Effector CD8-positive, alpha-beta T cell (primary cell): ENCODE data around the gene SMG5.
"Not testable (repeated sequence)": the region's sequence is repeated elsewhere in the genome, so short reads cannot be mapped to it uniquely, and the experiment has no call there.

Source experiments
- DNase-seq: peaks from one replicate; lab custom pipeline; 2025; lab: John Stamatoyannopoulos, UW

SMG5 gene

DNA sequence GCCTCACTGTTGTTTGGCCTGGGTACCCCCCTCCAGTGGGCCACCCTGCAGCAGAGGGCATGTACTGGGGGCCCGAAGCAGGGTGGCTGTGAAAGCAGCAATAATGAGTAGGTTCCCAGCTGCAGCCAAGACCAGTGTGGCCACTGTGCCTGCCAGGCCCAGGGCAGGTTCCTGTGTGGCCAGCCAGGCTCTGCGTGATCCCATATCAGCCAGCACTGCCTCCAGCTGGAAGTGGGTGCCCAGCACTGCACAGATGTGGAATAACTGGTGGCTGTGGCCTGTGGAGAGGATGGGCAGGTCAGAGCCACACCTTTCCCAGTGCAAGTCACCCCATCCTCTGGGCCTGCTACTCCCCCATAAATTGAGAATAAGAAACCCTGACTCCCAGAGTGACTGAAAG, 38.5 kb downstream of the SMG5 start:
- no peak for DNase-seq

DNA sequence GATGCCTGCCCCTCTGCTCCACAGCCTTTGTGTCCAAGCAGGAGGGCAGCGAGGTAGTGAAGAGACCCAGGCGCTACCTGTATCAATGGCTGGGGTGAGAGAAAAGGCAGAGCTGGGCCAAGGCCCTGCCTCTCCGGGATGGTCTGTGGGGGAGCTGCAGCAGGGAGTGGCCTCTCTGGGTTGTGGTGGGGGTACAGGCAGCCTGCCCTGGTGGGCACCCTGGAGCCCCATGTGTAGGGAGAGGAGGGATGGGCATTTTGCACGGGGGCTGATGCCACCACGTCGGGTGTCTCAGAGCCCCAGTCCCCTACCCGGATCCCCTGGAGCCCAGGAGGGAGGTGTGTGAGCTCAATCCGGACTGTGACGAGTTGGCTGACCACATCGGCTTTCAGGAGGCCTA, 39.9 kb downstream of the SMG5 start:
- no peak for DNase-seq

DNA sequence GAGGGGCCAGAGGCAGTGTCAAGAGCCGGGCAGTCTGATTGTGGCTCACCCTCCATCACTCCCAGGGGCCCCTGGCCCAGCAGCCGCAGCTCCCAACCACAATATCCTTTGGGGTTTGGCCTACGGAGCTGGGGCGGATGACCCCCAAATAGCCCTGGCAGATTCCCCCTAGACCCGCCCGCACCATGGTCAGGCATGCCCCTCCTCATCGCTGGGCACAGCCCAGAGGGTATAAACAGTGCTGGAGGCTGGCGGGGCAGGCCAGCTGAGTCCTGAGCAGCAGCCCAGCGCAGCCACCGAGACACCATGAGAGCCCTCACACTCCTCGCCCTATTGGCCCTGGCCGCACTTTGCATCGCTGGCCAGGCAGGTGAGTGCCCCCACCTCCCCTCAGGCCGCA, 40.7 kb downstream of the SMG5 start, which contains the start of gene BGLAP:
BGLAP (plus strand) TSS at position 259 of the 400 bp plus-strand sequence; CDS start at position 307, 48 bp downstream.
- no peak for DNase-seq

DNA sequence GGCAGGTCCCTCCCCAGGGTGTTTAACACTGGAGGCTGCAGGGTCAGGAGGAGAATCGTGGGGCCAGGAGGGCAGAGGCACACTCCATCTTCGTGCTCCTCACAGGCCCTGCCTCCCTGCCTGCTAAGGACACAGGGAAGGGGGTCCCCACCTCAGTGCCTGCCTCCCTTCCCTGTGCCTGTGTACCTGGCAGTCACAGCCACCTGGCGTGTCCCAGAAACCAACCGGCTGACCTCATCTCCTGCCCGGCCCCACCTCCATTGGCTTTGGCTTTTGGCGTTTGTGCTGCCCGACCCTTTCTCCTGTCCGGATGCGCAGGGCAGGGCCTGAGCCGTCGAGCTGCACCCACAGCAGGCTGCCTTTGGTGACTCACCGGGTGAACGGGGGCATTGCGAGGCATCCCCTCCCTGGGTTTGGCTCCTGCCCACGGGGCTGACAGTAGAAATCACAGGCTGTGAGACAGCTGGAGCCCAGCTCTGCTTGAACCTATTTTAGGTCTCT, 41.3 kb downstream of the SMG5 start:
- DNase-seq = no peak

DNA sequence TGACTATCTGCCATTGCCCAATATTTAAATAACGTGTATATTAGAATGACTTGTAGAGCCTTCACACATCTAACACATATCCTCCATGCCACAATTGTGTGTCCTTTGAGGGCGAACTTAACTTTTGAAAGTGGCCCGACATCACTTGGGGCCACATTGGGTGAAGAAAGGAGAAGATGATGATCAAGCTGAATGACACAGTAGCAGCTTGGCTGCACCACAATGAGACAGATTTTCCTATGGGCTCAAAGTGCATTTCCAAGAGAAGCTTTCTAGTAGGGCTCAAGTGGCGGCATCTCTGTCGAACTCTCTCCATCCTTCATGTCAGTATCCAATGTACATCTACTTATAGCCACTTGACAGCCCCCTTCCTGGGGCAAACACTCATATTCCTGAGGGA, 44.4 kb downstream of the SMG5 start:
- DNase-seq = no peak

DNA sequence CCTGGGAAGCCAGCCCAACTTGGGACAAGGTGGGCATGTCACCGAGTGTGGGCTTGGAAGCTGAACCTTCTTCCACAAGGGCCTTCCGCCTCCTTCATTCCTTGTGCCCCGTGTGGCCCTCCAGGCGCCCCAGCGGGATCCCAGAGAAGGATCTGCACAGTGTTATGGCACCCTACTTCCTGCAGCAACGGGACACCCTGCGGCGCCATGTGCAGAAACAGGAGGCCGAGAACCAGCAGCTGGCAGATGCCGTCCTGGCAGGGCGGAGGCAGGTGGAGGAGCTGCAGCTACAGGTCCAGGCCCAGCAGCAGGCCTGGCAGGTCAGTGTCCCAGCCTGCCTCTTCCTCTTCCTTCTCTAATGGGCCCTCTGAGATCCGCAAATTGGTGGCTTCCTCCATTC, 46.5 kb downstream of the SMG5 start:
- no peak for DNase-seq

DNA sequence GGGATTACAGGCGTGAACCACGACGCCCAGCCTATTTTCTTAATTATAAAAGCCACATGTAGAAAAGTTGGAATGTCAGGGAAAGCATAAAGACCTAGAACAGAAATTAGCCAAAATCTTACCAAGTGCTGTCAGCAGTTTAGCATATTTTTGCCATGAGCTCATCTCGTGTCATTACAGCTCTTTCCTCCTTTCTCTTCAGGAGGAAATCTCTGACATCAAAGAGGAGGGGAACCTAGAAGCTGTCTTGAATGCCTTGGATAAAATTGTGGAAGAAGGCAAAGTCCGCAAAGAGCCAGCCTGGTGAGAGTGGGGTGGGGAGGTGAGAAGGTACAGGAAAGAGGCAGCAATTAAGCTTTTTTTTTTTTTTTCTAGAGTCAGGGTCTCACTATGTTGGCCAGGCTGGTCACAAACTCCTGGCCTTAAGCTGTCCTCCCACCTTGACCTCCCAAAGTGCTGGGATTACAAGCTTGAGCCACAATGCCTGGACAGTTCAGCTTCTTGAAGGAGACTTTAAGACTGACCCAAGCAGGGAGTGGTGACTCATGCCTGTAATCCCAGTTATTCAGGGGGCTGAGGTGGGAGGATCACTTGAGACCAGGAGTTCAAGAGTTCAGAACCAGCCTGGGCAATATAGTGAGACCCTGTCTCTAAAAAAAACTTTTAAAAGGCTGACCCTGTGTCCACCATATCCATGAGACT, 49.0 kb downstream of the SMG5 start:
- no peak for DNase-seq

DNA sequence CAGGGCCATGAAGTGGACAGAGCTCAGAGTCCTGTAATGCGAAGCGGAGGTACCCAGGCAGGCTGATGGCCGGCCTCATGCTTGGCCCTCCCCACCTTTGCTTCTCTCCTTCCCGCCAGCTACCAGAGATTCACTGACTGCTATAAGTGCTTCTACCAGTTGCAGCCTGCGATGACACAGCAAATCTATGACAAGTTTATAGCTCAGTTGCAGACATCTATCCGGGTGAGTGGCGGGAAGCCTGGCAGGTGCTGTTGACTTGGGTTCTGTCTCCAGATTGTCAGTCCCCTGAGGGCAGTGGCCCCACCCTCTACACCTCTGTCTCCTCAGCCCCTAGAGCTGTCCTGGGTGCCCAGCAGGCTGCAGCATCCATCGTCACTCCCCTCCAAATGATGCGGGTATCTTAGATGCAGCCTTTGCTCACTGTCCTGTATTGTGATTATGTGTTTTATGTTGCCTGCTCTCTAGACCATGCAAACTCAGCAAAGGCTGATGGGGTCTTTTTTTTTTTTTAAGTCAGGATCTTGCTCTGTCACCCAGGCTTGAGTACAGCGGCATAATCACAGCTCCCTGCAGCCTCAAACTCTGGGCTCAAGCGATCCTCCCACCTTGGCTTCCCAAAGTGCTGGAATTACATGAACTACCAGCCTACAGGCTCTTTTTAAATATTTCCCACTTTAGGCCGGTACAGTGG, 50.3 kb downstream of the SMG5 start:
- no peak for DNase-seq

DNA sequence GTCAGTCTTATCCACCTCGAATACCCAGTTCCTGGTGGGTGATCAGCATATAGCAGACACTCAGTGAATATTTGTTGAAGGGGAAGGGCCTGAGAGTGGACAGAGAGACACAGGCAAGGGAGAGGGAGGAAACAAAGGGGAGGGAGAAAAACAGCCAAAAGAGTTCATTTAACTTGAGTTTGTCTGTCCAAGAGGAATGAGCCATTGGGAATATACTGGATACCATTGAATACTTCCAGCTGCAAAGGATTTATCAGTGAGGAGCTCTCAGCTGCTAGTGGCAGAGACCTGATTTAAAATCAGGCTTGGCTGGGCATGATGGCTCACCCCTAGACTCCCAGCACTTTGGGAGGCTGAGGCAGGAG, 52.2 kb downstream of the SMG5 start:
- DNase-seq = no peak

DNA sequence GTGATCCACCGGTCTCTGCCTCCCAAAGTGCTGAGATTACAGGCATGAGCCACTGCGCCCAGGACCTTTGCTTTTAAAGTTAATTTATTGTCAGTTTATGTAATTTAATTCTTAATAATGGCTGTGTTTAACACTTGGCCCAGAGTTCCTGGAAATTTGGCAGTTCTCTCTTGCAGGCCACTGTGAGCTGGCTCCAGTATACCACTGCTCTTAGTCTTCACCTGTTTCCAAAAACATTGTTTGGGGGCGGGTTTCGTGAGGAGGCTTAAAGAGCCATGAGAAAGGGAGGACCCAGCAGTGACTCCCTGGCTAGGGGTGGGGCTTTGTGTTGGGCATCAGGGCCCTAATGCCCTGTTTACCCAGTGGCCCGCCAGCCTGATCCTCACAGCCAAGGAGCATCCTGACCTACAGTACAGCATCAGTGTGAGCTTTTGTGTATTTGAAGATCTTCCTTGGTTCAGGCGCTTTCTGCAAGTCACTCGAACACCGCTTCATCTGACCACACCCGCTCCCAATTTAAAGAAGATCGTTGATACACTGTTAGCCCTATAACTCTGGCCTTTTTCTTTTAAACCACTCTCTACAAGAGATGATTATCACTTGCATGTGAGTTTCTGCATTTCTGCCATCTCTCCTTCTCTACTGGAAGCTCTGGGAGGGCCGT, 52.7 kb downstream of the SMG5 start:
- DNase-seq = no peak

DNA sequence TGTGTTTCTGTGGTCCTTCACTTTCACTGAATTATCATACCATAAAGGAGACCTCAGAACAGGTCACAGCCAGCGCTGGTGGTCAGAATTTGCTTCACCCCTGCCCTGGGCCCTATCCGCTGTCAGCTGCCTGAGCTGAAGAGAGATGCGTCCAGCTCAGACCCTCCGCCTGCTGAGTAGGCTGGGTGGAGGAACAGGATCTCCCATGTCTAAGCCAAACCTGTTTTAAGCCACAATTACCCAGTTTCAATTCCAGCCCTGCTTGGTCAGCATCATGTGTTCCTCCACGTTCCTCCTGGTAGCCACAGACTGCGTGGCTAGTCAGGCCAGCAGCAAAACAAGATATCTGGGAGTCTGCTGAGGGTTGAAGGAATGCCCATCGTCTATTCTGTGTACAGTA, 54.1 kb downstream of the SMG5 start:
- DNase-seq = no peak

DNA sequence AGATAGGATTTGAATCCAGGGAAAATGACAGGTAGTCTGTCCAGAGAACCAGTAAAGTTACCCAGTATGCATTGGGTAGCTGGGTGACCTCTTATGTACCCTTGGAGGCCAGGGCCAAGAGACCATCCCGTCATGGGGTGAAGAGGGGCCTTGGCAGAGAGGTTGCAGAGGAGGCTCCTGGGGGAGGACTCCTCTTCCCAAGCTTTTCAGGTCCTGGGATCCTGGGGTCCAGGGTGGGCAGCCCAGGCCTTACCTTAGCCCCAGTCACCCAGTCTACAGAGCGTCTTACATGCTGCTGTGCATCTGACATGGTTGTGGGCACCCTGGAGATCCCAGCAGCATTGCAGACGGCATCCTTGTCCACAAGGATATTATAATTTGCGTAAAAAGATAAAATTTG, 55.8 kb downstream of the SMG5 start:
- DNase-seq = no peak

DNA sequence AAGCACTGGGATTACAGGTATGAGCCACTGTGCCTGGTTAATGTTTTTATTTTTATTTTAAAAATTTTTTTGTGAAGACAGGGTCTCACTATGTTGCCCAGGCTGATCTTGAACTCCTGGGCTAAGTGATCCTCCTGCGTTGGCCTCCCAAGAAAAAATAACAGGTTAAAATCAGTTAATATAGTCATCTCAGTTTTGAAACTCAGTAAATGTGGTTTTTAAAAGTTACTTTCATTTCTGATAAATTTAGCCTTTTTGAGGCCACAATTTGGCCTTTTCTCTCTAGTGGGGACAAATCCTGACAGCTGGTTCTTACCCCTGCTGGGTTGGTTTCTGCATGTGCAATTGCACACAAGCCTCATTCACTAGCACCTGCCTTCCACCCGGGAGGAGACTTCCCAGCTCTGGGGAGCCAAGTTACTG, 56.5 kb downstream of the SMG5 start:
- DNase-seq = no peak

DNA sequence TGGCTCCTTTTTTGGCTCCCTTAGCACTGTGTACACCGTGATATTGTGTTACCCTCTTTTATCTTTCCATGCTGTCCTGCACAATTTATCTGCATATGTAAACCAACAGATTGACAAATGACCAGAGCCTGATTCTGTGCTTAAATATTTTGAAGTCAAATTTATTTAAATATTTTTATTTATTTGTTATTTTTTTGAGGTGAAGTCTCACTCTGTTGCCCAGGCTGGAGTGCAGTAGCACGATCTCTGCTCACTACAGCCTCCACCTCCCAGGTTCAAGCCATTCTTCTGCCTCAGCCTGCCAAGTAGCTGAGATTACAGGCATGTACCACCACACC, 57.0 kb downstream of the SMG5 start:
- no peak for DNase-seq

DNA sequence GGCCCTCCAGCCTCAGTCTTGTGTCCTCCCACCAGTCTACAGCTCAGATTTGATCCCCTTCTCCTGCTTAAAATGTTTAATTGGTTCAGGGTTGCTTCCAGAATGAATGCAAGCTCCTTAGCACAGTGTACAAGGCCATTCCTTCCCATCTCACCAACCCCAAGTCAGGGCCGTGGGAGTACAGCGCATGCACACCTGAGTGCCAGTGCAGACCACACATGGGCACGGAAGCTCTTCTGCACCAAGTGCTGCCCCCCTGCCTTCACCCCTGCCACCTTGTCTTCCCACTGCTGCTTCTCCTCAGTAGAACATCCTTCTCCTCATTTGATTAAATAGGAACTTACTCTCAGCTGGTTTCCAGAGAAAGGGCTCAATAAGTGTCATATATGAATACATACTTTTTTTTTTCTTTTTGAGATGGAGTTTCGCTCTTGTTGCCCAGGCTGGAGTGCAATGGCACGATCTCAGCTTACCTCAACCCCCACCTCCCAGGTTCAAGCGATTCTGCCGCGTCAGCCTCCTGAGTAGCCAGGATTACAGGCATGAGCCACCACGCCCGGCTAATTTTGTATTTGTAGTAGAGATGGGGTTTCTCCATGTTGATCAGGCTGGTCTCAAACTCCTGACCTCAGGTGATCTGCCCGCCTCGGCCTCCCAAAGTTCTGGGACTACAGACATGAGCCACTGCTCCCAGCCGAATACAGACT, 60.5 kb downstream of the SMG5 start:
- no peak for DNase-seq

DNA sequence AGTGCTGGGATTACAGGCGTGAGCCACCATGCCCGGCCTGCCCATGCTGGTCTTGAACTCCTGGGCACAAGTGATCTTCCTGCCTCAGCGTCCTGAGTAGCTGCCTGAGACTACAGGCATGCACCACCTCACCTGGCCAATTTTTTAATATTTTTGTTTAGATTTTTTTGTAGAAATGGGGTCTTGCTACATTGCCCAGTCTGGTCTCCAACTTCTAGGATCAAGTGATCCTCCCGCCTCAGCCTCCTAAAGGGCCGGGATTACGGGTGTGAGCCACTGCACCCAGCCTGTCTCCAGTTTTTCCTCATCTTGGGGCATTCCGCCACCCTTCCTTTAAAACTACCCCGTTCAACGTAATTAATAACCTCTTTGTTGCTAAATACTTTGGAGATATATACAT, 62.4 kb downstream of the SMG5 start:
- DNase-seq = no peak

DNA sequence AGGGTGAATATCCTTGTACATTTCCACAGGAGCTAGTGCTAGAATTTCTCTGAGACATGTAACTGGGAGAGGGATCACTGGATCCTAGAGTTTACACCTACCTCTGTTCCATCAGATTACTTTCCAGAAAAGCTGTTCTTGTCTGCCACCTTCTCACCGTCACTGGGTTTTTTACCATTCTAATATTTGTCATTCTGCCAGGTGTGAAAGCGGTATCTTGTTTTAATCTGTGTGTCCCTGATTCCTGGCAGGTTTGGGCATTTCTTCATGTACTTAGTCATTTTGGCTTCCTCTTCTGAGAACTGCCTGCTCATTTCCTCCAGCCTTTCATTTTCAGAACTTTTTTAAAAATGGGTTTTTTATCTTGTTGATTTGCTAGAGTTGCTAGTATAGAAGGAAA, 64.8 kb downstream of the SMG5 start:
- DNase-seq = no peak

DNA sequence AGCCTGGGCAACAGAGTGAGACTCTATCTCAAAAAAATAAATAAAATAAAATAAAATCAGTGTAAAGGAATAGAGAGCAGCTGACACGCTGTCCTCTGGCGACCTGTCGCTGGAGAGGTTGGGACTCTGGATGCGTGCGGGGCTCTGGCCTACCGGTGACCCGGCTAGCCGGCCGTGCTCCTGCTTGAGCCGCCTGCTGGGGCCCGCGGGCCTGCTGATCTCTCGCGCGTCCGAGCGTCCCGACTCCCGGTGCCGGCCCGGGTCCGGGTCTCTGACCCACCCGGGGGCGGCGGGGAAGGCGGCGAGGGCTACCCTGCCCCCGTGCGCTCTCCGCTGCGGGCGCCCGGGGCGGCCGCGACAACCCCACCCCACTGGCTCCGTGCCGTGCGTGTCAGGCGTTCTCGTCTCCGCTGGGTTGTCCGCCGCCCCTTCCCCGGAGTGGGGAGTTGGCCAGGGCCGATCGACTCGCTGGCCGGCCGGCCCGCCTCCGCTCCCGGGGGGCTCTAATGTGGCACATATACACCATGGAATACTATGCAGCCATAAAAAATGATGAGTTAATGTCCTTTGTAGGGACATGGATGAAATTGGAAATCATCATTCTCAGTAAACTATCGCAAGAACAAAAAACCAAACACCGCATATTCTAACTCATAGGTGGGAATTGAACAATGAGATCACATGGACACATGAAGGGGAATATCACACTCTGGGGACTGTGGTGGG, 66.1 kb downstream of the SMG5 start:
- not testable (repeated sequence) for DNase-seq

DNA sequence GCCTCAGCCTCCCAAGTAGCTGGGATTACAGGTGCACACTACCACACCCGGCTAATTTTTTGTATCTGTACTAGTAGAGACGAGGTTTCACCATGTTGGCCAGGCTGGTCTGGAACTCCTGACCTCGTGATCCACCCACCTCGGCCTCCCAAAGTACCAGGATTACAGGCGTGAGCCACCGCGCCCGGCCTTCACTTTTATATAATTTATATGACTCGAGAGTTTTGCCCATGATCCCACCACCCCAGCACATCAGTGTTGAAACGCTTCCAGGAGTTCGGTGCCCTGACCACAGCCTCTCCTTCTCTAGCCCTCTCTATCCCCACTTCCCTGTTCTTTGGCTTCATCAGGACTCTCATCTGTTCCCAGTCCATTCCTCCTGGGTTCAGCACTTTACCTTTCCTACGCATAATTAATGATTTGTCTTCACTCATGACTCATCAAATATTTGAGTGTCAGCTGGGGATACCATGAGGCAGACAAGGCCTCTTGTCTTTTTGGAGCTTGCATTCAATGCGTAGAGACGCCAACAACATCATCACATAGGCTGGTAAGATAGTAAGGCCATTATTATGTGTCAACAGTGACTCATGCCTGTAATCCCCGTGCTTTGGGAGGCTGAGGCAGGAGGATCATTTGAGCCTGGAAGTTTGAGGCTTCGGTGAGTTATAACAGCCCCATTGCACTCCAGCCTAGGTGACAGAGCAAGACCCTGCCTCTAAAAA, 68.4 kb downstream of the SMG5 start:
- no peak for DNase-seq

DNA sequence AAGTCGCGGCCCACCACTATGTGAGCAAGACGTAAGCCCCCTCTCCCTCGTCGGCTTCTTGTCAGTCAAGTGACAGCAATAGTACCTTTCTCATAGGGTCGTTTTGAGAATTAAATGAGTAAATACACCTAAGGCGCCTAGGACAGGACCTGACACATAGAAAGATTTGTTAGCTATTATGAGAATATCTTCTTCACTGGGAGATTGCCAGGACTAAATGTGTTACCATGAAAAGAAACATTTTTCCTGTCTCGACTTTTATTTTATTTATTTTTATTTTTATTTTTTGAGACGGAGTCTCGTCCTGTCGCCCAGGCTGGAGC, 69.0 kb downstream of the SMG5 start:
- DNase-seq = no peak
